ENCODE data around the gene DDIAS.
A peak's percentile ranks its signal among the peaks of the same experiment; 100 is the strongest.

Gene DDIAS

DNA sequence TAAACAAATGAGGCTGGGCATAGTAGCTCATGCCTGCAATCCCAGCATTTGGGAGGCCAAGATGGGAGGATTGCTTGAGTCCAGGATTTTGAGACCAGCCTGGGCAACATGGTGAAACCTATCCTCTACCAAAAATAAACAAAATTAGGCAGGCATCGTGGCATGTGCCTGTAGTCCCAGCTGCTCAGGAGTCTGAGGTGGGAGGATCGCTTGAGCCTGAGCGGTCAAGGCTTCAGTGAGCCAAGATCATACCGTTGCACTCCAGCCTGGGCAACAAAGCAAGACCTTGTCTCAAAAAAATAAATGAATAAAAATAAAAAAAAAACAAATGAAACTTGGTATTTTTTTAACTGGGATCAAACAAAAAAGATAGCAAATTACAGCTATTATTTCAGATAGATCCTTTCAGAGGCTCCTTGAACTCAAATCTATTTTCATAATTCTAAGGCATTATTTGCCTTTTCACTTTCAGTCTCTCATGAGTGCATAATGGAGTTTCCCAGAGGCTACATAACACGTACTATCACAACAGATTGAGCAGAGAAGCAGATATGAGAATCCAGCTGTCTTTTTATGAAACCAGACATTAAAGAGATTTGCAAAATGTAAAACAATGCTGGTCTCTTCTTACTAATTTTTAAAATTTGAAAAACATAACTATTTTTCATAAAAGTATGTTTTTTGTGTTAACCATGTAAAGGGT, 23.1 kb downstream of the DDIAS start:
- no peak overlapping the region for H3K4me3 ChIP-seq (replicated peaks in 1 of 2; ENCODE audit: low read depth in 2 of 2, low read length in 2 of 2)
- DNase-seq (ENCODE audit: low read depth in 2 of 2): no peak
- TF ChIP-seq, protein P1, sequence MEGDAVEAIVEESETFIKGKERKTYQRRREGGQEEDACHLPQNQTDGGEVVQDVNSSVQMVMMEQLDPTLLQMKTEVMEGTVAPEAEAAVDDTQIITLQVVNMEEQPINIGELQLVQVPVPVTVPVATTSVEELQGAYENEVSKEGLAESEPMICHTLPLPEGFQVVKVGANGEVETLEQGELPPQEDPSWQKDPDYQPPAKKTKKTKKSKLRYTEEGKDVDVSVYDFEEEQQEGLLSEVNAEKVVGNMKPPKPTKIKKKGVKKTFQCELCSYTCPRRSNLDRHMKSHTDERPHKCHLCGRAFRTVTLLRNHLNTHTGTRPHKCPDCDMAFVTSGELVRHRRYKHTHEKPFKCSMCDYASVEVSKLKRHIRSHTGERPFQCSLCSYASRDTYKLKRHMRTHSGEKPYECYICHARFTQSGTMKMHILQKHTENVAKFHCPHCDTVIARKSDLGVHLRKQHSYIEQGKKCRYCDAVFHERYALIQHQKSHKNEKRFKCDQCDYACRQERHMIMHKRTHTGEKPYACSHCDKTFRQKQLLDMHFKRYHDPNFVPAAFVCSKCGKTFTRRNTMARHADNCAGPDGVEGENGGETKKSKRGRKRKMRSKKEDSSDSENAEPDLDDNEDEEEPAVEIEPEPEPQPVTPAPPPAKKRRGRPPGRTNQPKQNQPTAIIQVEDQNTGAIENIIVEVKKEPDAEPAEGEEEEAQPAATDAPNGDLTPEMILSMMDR (IDR thresholded peaks at IDR 0.05; ENCODE audit: low read depth, low read length): no peak

- TF ChIP-seq, protein P1 (IDR thresholded peaks at IDR 0.05; ENCODE audit: low read depth, low read length): peak; percentile 77
- H3K4me3 ChIP-seq (replicated peaks in 1 of 2; ENCODE audit: low read depth in 2 of 2, low read length in 2 of 2): no peak overlapping the region
- DNase-seq (ENCODE audit: low read depth in 2 of 2): peak; percentile 68 to 75
These were observed 25.8 kb downstream of the DDIAS start for GRCh38 chr11:82927264-82927880.

- TF ChIP-seq, protein P1 (IDR thresholded peaks at IDR 0.05; ENCODE audit: low read depth, low read length): no peak
- no peak overlapping the region for H3K4me3 ChIP-seq (replicated peaks in 1 of 2; ENCODE audit: low read depth in 2 of 2, low read length in 2 of 2)
- no peak for DNase-seq (ENCODE audit: low read depth in 2 of 2)
These were observed 27.6 kb downstream of the DDIAS start for GRCh38 chr11:82929121-82929520.

GRCh38 chr11:82930229-82930628, 28.7 kb downstream of the DDIAS start:
- no peak for DNase-seq (ENCODE audit: low read depth in 2 of 2)
- TF ChIP-seq, protein P1 (IDR thresholded peaks at IDR 0.05; ENCODE audit: low read depth, low read length): no peak
- no peak overlapping the region for H3K4me3 ChIP-seq (replicated peaks in 1 of 2; ENCODE audit: low read depth in 2 of 2, low read length in 2 of 2)

GRCh38 chr11:82930734-82931133, 29.2 kb downstream of the DDIAS start:
- DNase-seq (ENCODE audit: low read depth in 2 of 2): no peak
- H3K4me3 ChIP-seq (replicated peaks in 1 of 2; ENCODE audit: low read depth in 2 of 2, low read length in 2 of 2): no peak overlapping the region
- TF ChIP-seq, protein P1 (IDR thresholded peaks at IDR 0.05; ENCODE audit: low read depth, low read length): no peak

DNA sequence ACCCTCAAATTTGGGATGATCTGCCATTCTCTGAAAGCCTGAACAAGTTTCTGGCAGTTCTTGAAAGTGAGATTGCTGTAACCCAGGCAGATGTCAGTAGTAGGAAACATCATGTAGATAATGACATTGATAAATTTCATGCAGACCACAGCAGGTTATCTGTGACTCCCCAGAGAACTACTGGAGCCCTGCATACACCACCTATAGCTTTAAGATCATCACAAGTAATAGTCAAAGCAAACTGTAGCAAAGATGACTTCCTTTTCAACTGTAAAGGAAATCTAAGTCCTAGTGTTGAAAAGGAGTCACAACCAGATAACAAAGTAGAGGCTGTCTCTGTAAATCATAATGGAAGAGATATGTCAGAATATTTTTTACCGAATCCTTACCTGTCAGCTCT, 31.0 kb downstream of the DDIAS start:
- no peak overlapping the region for H3K4me3 ChIP-seq (replicated peaks in 1 of 2; ENCODE audit: low read depth in 2 of 2, low read length in 2 of 2)
- DNase-seq (ENCODE audit: low read depth in 2 of 2): no peak
- TF ChIP-seq, protein P1 (IDR thresholded peaks at IDR 0.05; ENCODE audit: low read depth, low read length): no peak

All from cardiac fibroblast (primary cell).